ENCODE measurements around the gene TRIL. TPM values are rescaled to one million over a fixed set of nuclear protein-coding genes. Genes with fewer than 3 reads are reported as not detected.

The TRIL gene
- total RNA-seq, 1 experiment from 2014 or later = not detected

DNA sequence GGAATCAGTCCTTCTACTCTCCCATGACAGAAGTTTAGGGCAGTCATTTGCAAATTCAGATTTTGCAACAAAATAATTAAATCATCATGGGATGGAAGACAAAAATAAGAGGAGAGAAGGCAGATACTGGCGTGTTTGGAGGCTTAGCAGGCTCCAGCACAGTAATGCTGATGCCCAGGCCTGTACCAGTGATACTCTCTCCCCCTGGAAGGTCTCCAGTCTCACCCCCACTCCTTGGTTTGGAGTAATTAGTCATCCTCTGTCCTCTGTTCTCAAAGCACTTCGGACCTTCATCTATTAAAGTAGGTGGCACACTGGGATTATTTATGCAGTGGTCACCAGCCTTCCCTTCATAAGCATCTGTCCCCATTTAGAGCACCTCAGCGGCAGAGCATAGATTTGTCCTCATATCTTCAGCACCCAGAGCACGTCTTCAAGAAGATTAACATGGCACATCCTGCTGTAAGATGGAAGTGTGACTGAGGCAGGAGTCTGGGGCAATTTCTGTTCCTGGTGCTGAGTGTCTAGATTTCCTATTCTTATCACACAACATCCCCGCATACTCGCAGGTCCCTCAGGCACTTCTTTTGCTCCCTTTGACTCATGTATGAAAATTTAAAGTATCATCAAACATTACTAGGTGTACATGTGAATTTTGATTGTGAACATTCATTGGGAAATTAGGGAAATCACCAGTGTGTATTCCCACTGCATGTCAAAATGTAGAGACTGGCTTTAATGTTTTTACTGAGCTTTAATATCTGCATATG lies 31.3 kb upstream of the TRIL start:
- Histone ChIP-seq H3F3A (ENCODE audit: insufficient read depth, low read depth) (no peaks in the 10 kb centered on the region), H3K27me3 (ENCODE audit: insufficient read depth, low read depth) (no peaks in the 10 kb centered on the region), H3K79me2 (ENCODE audit: low read depth) (no peaks in the 10 kb centered on the region), H2AFZ (no peak overlapping the region), H3K4me2 (no peak overlapping the region), H3K4me3 (no peak overlapping the region), H3K9me2 (ENCODE audit: insufficient read depth) (no peaks in the 10 kb centered on the region), H4K20me1 (ENCODE audit: insufficient read depth) (no peaks in the 10 kb centered on the region), H3K4me1 (replicated peaks; ENCODE audit: insufficient read depth) (peaks cover 15% of the 10 kb centered on the region), H3K27ac (no peak overlapping the region), H3K9me3 (ENCODE audit: insufficient read depth, low read depth) (peaks cover 7% of the 10 kb centered on the region; the same call in 1 of the 2 replicates), H3K36me3 (ENCODE audit: low read depth) (no peaks in the 10 kb centered on the region)
- TF ChIP-seq EZH2 (IDR thresholded peaks at IDR 0.05; ENCODE audit: low read depth) = no peak
- TF ChIP-seq, protein P1, sequence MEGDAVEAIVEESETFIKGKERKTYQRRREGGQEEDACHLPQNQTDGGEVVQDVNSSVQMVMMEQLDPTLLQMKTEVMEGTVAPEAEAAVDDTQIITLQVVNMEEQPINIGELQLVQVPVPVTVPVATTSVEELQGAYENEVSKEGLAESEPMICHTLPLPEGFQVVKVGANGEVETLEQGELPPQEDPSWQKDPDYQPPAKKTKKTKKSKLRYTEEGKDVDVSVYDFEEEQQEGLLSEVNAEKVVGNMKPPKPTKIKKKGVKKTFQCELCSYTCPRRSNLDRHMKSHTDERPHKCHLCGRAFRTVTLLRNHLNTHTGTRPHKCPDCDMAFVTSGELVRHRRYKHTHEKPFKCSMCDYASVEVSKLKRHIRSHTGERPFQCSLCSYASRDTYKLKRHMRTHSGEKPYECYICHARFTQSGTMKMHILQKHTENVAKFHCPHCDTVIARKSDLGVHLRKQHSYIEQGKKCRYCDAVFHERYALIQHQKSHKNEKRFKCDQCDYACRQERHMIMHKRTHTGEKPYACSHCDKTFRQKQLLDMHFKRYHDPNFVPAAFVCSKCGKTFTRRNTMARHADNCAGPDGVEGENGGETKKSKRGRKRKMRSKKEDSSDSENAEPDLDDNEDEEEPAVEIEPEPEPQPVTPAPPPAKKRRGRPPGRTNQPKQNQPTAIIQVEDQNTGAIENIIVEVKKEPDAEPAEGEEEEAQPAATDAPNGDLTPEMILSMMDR (conservative IDR thresholded peaks at IDR 0.05) = no peak
- POLR2A ChIA-PET (ENCODE audit: unreplicated experiment) = no interaction called here
- no peak for DNase-seq
- intact Hi-C loops (cut with micrococcal nuclease; ENCODE audit: unreplicated experiment) = no loop called here
- no TSS peak for BruUV-seq (replicated peaks)
- CTCF ChIA-PET = no interaction called here

DNA sequence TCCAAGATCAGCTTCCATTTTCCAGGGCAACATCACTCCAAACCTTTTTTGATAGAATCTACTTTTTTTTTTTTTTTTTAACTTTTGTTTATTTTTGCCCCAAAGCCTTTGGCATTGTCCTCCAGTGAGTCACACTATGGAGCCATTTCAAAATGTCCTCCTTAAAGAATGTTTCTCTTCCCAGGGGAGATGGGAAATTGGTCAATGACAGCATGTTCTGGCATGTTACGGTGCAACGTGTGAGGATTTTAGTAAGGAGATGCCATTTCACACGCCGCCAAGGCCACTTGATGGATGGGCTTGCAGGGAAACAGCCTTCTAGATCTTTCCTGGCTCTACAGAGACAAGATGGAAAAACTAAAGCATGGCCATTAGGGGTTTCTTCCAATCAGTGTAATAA lies 30.7 kb upstream of the TRIL start:
- no peak overlapping the region for H3K27ac ChIP-seq
- no peak overlapping the region for H2AFZ ChIP-seq
- intact Hi-C loops (cut with micrococcal nuclease; ENCODE audit: unreplicated experiment) = no loop called here
- H3K4me2 ChIP-seq = no peak overlapping the region
- H3K9me2 ChIP-seq (ENCODE audit: insufficient read depth) = no peaks in the 10 kb centered on the region
- no peak overlapping the region for H3K4me3 ChIP-seq
- peak in 1 of 2 experiments; percentile 70 for DNase-seq
- TF ChIP-seq, protein P1 (conservative IDR thresholded peaks at IDR 0.05) = no peak
- no peak for TF ChIP-seq EZH2 (IDR thresholded peaks at IDR 0.05; ENCODE audit: low read depth)
- CTCF ChIA-PET = no interaction called here
- H3K36me3 ChIP-seq (ENCODE audit: low read depth) = no peaks in the 10 kb centered on the region
- POLR2A ChIA-PET (ENCODE audit: unreplicated experiment) = no interaction called here
- H3K79me2 ChIP-seq (ENCODE audit: low read depth) = no peaks in the 10 kb centered on the region
- H3F3A ChIP-seq (ENCODE audit: insufficient read depth, low read depth) = no peaks in the 10 kb centered on the region
- H3K27me3 ChIP-seq (ENCODE audit: insufficient read depth, low read depth) = no peaks in the 10 kb centered on the region
- peaks cover 18% of the 10 kb centered on the region for H3K4me1 ChIP-seq (replicated peaks; ENCODE audit: insufficient read depth)
- no peaks in the 10 kb centered on the region for H4K20me1 ChIP-seq (ENCODE audit: insufficient read depth)
- H3K9me3 ChIP-seq (ENCODE audit: insufficient read depth, low read depth) = peaks cover 7% of the 10 kb centered on the region; the same call in 1 of the 2 replicates
- BruUV-seq (replicated peaks) = no TSS peak

DNA sequence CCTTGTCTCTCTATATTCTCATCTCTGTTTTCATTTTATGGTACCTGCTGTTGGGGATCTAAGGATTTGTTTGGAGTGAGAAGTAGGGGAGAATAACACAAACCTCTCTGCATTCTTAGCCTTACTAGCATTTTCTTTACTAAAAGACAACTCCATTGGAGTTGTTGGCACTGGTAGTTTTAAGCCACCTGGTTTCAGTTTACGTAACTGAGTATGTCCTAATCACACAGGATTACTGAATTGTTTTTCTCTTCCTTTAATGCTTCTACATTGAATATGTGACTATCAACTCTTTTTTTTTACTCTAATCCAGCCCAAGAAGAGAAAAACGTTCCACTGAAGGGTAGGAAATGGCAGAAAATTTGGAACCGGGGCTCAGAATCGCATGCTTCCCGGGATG lies 30.0 kb upstream of the TRIL start:
- POLR2A ChIA-PET (ENCODE audit: unreplicated experiment) = no interaction called here
- peaks cover 7% of the 10 kb centered on the region; the same call in 1 of the 2 replicates for H3K9me3 ChIP-seq (ENCODE audit: insufficient read depth, low read depth)
- H3K9me2 ChIP-seq (ENCODE audit: insufficient read depth) = no peaks in the 10 kb centered on the region
- no TSS peak for BruUV-seq (replicated peaks)
- no peak overlapping the region for H2AFZ ChIP-seq
- H3K36me3 ChIP-seq (ENCODE audit: low read depth) = no peaks in the 10 kb centered on the region
- no peaks in the 10 kb centered on the region for H4K20me1 ChIP-seq (ENCODE audit: insufficient read depth)
- TF ChIP-seq EZH2 (IDR thresholded peaks at IDR 0.05; ENCODE audit: low read depth) = no peak
- TF ChIP-seq, protein P1 (conservative IDR thresholded peaks at IDR 0.05) = no peak
- no peak overlapping the region for H3K4me3 ChIP-seq
- H3F3A ChIP-seq (ENCODE audit: insufficient read depth, low read depth) = no peaks in the 10 kb centered on the region
- H3K79me2 ChIP-seq (ENCODE audit: low read depth) = no peaks in the 10 kb centered on the region
- H3K4me1 ChIP-seq (replicated peaks; ENCODE audit: insufficient read depth) = peaks cover 18% of the 10 kb centered on the region
- H3K27me3 ChIP-seq (ENCODE audit: insufficient read depth, low read depth) = no peaks in the 10 kb centered on the region
- intact Hi-C loops (cut with micrococcal nuclease; ENCODE audit: unreplicated experiment) = no loop called here
- CTCF ChIA-PET = no interaction called here
- H3K4me2 ChIP-seq = no peak overlapping the region
- H3K27ac ChIP-seq = no peak overlapping the region
- DNase-seq = no peak
